SHP77 treated with DMSO at 0.1 percent for 48 hours (cell line): ENCODE results near the gene TPI1.
"Not testable (repeated sequence)": the region's sequence is repeated elsewhere in the genome, so short reads cannot be mapped to it uniquely, and the experiment has no call there.

Source experiments
- DNase-seq: peaks from one replicate; lab custom pipeline; 2025; lab: John Stamatoyannopoulos, UW

TPI1 gene

GRCh38 chr12:6869049-6870021, 2.0 kb downstream of the TPI1 start:
- DNase-seq, result peak; percentile 29

DNA sequence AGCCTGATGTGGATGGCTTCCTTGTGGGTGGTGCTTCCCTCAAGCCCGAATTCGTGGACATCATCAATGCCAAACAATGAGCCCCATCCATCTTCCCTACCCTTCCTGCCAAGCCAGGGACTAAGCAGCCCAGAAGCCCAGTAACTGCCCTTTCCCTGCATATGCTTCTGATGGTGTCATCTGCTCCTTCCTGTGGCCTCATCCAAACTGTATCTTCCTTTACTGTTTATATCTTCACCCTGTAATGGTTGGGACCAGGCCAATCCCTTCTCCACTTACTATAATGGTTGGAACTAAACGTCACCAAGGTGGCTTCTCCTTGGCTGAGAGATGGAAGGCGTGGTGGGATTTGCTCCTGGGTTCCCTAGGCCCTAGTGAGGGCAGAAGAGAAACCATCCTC, 3.0 kb downstream of the TPI1 start:
- not testable (repeated sequence) for DNase-seq

GRCh38 chr12:6871052-6871957, 4.0 kb downstream of the TPI1 start:
- DNase-seq, result no peak

DNA sequence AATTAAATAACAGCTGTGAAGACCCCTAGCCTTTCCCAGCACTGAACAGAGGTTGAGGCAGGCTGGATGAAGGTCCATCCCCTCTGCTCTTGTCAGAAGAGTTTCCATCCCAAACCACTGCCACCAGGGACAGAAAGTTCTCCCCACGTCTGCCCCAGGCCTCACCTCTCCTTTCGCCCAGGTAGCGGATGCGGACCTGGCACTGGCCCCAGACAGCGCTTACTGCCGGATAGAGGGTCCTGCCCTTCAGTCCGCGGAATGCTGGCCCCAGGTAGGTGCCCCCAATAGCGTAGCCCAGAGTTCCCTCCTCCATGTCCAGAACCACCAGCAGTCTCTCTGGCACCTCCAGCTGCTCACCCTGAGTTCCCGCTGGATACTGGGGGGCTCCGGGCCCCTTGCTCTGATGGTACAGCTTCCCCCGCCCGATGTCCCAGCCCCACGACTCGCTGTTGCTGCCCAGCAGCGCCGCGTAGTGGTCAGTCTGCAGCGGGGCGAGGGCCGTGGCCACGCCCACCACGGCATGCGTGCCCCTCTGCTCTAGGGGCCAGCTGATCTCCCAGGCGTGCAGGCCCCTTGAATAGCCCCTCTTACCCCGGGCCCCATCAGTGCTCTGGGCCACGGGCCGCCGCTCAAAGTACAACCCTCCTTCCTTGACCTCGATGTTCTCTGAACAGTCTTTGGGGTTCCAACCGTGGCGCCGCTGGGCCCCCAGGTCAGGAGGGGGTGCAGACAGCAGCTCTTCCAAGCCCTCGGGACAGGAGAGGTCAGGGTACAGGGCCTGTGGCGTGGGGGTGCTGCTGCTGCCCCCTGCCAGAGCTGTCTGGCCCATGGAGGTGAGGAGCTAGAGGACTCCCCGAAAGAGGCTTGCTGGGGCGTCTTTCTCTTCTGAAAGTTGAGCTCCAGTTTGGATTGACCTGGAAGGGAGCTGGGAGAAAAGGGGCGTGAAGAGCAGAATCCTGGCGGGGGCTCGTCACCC, 5.0 kb downstream of the TPI1 start:
- no peak for DNase-seq

DNA sequence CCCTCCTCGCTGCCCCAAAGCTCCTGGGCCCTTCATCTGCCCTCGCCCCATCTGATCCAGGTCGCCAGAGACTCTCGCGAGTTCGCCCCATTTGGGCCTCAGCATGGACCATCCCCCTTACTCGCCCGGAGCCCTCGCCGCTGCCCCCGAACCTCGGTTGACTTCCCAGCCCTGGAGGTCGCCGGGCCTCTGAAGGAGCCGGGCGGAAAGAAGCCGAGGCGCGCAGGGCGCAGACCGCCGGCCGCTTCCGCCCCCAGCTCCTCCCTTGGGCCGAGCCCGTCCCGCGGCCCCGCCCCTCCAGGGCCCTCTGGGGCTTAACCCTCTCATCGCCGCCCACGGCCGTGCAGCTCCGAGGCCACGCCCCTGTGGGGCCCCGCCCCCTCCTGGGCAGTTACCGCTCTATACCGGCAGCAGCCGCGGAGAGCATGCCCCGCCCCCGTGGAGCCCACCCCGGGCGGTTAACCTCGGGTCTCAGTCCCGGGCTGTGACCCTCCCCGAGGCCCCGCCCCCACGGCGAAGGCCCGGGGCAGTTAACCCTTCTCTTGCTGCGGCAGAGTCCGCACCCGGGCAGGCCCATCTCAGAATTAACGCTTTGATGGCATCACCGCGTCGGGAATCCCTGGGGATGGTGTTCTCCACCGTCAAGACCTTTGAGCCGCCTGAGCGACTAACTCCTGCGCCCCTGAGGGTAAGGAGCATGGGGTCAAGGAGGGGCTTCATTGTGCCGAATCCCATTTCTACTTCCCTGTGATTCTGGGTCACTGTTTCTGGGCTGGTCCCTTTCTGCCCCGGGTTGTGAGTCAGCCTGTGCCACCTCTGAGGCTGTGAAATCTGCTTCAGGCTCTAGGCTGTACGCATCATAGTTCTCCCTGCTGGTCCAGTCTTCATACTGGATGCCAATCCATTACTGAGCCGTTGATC, 6.0 kb downstream of the TPI1 start, which contains the start of gene SPSB2:
Gene SPSB2 (minus strand): TSS at position 210 of the 921 bp plus-strand sequence. CDS start 402 bp downstream, outside the sequence.
- DNase-seq, result peak; percentile 55

- not testable (repeated sequence) for DNase-seq
Observed at GRCh38 chr12:6874015-6874368, 6.7 kb downstream of the TPI1 start.

- not testable (repeated sequence) for DNase-seq
Observed at GRCh38 chr12:6879824-6880223, 12.5 kb downstream of the TPI1 start.

DNA sequence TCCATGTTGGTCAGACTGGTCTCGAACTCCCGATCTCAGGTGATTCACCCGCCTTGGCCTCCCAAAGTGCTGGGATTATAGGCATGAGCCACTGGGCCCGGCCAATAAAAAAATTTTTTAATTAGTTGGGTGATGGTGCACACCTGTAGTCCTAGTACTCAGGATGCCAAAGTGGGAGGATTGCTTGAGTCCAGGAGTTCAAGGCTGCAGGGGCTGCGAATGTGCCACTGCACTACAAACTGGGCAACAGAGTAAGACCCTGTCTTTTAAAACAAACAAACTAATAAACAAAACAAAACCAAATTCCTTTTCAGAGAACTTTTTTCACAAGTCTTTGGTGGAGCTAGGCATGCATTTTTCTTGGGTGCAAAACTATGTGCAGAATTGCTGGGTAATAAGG, 15.9 kb downstream of the TPI1 start:
- DNase-seq, result no peak

- no peak for DNase-seq
Observed at GRCh38 chr12:6883683-6884082, 16.4 kb downstream of the TPI1 start.

DNA sequence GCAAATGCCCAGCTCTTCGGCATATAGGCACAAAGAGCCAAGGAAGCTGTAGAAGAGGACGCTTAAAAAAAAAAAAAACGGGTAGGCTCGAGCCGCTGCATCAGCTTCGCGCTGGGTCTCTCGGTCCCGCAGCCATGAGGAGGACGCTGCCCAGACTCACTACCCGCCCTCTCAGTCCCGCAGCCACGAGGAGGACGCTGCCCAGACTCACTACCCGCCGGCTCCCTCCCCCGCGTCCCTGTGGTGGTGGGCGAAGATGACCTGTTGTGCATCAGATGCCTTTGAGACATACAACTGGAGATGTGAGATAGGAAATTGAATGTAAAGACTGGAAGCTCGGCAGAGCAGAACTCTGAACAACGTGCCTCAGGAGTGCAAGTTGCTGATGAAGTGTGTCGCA, 17.2 kb downstream of the TPI1 start:
- DNase-seq, result no peak

DNA sequence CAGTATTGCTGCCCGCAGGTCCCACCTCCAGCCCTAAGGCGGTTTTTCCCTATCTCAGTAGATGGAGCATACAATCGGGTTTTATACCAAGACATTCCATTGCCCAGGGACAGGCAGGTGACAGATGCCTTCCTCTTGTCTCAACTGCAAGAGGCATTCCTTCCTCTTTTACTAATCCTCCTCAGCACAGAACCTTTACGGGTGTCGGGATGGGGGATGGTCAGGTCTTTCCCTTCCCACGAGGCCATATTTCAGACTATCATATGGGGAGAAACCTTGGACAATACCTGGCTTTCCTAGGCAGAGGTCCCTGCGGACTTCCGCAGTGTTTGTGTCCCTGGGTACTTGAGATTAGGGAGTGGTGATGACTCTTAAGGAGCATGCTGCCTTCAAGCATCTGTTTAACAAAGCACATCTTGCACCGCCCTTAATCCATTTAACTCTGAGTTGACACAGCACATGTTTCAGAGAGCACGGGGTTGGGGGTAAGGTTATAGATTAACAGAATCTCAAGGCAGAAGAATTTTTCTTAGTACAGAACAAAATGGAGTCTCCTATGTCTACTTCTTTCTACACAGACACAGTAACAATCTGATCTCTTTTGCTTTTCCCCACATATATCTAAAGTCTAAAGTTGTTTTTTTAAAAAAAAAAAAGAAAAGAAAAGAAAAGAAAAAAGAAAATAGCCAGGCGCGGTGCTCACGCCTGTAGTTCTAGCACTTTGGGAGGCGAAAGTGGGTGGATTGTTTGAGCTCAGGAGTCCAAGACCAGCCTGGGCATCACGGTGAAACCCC, 19.1 kb downstream of the TPI1 start:
- not testable (repeated sequence) for DNase-seq

DNA sequence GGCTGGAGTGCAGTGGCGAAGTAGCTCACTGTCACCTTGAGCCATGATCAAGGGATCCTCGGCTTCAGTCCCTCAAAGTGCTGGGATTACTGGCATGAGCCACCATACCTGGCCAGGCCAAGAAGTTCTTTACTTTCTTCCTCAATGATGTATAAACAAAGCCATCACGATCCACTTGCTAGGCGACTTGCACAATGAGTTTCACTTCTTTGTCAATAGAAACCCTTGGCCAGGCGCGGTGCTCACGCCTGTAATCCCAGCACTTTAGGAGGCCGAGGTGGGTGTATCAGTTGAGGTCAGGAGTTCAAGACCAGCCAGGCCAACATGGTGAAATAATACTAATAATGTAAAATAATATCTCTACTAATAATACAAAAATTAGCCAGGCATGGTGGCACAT, 20.1 kb downstream of the TPI1 start:
- no peak for DNase-seq

DNA sequence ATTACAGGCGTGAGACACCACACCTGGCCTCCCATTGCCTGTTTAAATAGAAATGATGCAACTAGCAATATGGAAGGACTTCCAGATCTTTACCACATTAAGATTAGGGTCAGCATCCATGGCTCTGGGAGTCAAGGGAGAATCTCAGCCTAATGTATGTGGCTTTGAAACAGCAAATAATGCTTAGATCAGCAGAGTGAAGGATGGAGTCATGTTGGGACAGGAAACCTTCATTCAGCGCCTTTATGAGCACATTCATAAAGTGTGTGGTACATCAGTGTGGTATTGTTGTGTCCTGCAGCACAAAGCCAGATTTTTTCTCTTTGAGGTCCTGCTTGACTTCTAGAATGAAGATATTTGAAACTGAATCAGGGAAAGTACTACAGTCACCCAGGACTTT, 21.0 kb downstream of the TPI1 start:
- no peak for DNase-seq

DNA sequence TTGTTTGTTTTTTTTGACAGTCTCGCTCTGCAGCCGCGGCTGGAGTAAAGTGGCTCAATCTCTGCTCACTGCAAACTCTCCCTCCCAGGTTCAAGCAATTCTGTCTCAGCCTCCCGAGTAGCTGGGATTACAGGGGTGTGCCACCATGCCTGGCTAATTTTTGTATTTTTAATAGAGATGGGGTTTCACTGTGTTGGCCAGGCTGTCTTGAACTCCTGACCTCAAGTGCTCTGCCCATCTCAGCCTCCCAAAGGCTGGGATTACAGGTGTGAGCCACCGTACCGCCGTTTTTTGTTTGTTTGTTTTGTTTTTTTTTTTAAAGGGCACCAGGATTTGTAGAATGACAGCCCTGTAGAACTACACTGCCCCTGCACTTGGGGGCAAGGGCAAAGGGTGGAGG, 21.5 kb downstream of the TPI1 start:
- not testable (repeated sequence) for DNase-seq

GRCh38 chr12:6889775-6890573, 22.6 kb downstream of the TPI1 start:
- not testable (repeated sequence) for DNase-seq

DNA sequence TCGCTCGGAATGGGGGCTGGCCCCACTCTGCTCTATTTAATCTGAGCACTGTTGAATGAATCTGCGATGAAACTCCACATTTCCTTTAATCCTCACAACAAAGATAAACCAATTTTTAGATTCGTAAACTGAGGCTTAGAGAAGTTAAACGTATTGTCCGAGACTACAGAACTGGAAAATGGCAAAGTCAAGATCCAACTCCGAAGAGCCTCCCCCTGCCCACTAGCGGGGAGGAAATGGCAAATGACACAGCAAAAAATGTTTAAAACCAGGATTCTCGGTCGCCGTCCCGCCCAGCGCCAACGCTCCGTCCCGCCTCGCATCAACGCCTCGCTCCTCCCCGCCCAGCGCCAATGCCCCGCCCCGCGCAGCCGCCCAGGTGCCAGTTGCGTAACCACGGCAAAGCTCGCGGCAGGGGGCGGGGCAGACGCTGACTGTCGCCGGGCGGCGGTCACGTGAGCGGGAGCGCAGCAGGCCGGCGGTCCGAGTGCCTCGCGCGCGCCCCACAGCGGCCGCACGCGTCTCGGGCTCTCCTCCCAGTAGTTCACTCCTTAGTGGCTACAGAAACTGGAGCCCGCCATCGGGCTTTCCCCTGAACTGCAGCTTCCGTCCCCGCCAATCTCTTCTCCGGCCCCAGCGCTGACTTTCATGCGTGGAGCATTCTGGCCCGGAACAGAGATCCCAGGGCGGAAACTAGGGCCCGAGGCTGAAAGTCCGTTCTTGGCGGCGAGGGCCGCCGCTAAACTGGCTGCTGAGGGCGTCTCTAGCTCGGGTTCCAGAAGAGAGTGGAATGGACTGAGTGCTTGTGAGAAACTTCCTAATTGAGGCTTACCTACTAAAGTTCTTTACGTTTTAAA, 23.7 kb downstream of the TPI1 start:
- peak; percentile 61 for DNase-seq

- DNase-seq, result no peak
Observed at GRCh38 chr12:6891646-6892001, 24.3 kb downstream of the TPI1 start.

DNA sequence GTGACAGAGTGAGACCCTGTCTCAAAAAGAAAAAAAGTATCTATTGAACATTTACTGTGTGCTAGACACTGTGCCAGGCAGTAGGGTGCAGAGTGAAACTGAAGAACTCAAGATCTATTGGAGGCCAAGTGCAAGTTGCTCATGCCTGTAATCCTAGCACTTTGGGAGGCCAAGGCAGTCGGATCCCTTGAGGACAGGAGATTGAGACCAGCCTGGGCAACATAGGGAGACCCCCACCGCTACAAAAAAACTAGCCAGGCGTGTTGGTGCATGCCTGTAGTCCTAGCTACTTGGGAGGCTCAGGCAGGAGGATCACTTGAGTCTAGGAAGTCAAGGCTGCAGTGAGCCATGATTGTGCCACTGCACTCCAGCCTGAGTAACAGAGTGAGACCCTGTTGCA, 25.4 kb downstream of the TPI1 start:
- DNase-seq, result not testable (repeated sequence)
